KMS-11 (cell line): Measurements from ENCODE around the gene RFTN1.

Experiments used
- H2AFZ ChIP-seq: fragments of 200-600 bp; sonication (generic); 2 replicates; pipeline ENCODE4 v1.6.1; 2016; ENCODE audit warnings: antibody characterized with exemption, mixed run types, low read depth
- H3K27ac ChIP-seq: fragments of 200-600 bp; sonication (generic); 2 replicates; pipeline ENCODE4 v1.6.1; 2016; ENCODE audit warnings: mild to moderate bottlenecking, mixed run types
- H3K27me3 ChIP-seq: fragments of 200-600 bp; sonication (generic); 2 replicates; pipeline ENCODE4 v1.6.1; 2017; ENCODE audit warnings: mild to moderate bottlenecking, low read depth, mixed run types, moderate library complexity; ENCODE audit not compliant: insufficient read depth
- H3K36me3 ChIP-seq: fragments of 200-600 bp; sonication (generic); 2 replicates; pipeline ENCODE4 v1.6.1; 2017; ENCODE audit warnings: mild to moderate bottlenecking, mixed run types; ENCODE audit not compliant: insufficient read depth
- H3K4me1 ChIP-seq: fragments of 200-600 bp; sonication (generic); 2 replicates; pipeline ENCODE4 v1.6.1; 2016; ENCODE audit warnings: mild to moderate bottlenecking, low read depth, mixed run types; ENCODE audit not compliant: poor library complexity, severe bottlenecking
- H3K4me2 ChIP-seq: fragments of 200-600 bp; sonication (generic); 2 replicates; pipeline ENCODE4 v1.7.0; 2016; ENCODE audit warnings: mild to moderate bottlenecking, mixed run types
- H3K4me3 ChIP-seq: fragments of 200-600 bp; sonication (generic); IDR thresholded peaks from 2 replicates; pipeline ENCODE4 v1.6.1; 2017; ENCODE audit warnings: low read depth, low read length, mixed read lengths; ENCODE audit not compliant: insufficient read depth
- H3K79me2 ChIP-seq: fragments of 200-600 bp; sonication (generic); 2 replicates; pipeline ENCODE4 v1.6.1; 2016; ENCODE audit warnings: low read depth, mixed run types; ENCODE audit not compliant: insufficient read depth
- H3K9ac ChIP-seq: fragments of 200-600 bp; sonication (generic); 2 replicates; pipeline ENCODE4 v1.6.1; 2016; ENCODE audit warnings: mild to moderate bottlenecking, mixed run types
- H4K20me1 ChIP-seq: fragments of 200-600 bp; sonication (generic); 2 replicates; pipeline ENCODE4 v1.6.1; 2016; ENCODE audit warnings: mild to moderate bottlenecking, mixed run types; ENCODE audit not compliant: insufficient read depth
- CTCF ChIP-seq: fragments of 200-600 bp; sonication (generic); conservative IDR thresholded peaks from 2 replicates; pipeline ENCODE4 v1.6.1; 2017; ENCODE audit warnings: low read depth, mild to moderate bottlenecking, antibody characterized with exemption, low read length, moderate library complexity, mixed read lengths

RFTN1 gene

GRCh38 chr3:16343101-16343500 lies 170.4 kb downstream of the RFTN1 start:
- Histone ChIP-seq H4K20me1 (no peaks in the 10 kb centered on the region), H3K79me2 (no peaks in the 10 kb centered on the region)

GRCh38 chr3:16338999-16339398 lies 174.5 kb downstream of the RFTN1 start:
- H3K4me2 ChIP-seq: no peak overlapping the region
- H3K36me3 ChIP-seq: no peaks in the 10 kb centered on the region

More at GRCh38 chr3:16343101-16343500, 170.4 kb downstream of the RFTN1 start:
- Histone ChIP-seq H3K9ac (no peak overlapping the region), H2AFZ (no peak overlapping the region), H3K27me3 (no peaks in the 10 kb centered on the region), H3K27ac (no peak overlapping the region), H3K4me2 (no peak overlapping the region), H3K4me3 (no peak overlapping the region), H3K36me3 (no peaks in the 10 kb centered on the region), H3K4me1 (no peaks in the 10 kb centered on the region)
- TF ChIP-seq CTCF: no peak

GRCh38 chr3:16337856-16338540 lies 175.5 kb downstream of the RFTN1 start:
- Histone ChIP-seq H4K20me1 (no peaks in the 10 kb centered on the region), H3K4me1 (no peaks in the 10 kb centered on the region), H3K79me2 (no peaks in the 10 kb centered on the region), H2AFZ (no peak overlapping the region), H3K27me3 (no peaks in the 10 kb centered on the region), H3K4me2 (no peak overlapping the region), H3K27ac (no peak overlapping the region), H3K4me3 (no peak overlapping the region), H3K36me3 (no peaks in the 10 kb centered on the region), H3K9ac (no peak overlapping the region)
- TF ChIP-seq CTCF: no peak

More at GRCh38 chr3:16338999-16339398, 174.5 kb downstream of the RFTN1 start:
- no peaks in the 10 kb centered on the region for H3K27me3 ChIP-seq
- H3K79me2 ChIP-seq: no peaks in the 10 kb centered on the region
- no peaks in the 10 kb centered on the region for H4K20me1 ChIP-seq
- no peak overlapping the region for H3K4me3 ChIP-seq
- no peak for TF ChIP-seq CTCF
- H3K4me1 ChIP-seq: no peaks in the 10 kb centered on the region
- no peak overlapping the region for H3K9ac ChIP-seq
- no peak overlapping the region for H3K27ac ChIP-seq
- no peak overlapping the region for H2AFZ ChIP-seq

- Histone ChIP-seq H2AFZ (no peak overlapping the region), H3K4me3 (no peak overlapping the region), H3K27me3 (no peaks in the 10 kb centered on the region), H3K4me1 (no peaks in the 10 kb centered on the region), H3K27ac (no peak overlapping the region), H3K9ac (no peak overlapping the region), H3K36me3 (no peaks in the 10 kb centered on the region), H3K4me2 (no peak overlapping the region), H4K20me1 (no peaks in the 10 kb centered on the region), H3K79me2 (no peaks in the 10 kb centered on the region)
- no peak for TF ChIP-seq CTCF
Measured at GRCh38 chr3:16336825-16337224, 176.7 kb downstream of the RFTN1 start.
